LNCAP (cell line): ENCODE data around the gene CCR5AS.

Source experiments
- CTCF ChIP-seq: fragments of 450-650 bp; IDR thresholded peaks from 2 replicates; pipeline ENCODE4 v1.5.1; 2017; ENCODE audit warnings: mild to moderate bottlenecking

The CCR5AS gene

GRCh38 chr3:46412786-46413298, 6.0 kb upstream of the CCR5AS start:
- no peak for TF ChIP-seq CTCF

- TF ChIP-seq CTCF, result no peak
Measured at GRCh38 chr3:46411271-46411670, 4.4 kb upstream of the CCR5AS start.

- no peak for TF ChIP-seq CTCF
Measured at GRCh38 chr3:46410669-46411068, 3.8 kb upstream of the CCR5AS start.

- no peak for TF ChIP-seq CTCF
Measured at GRCh38 chr3:46409739-46410489, 3.0 kb upstream of the CCR5AS start.

GRCh38 chr3:46408853-46409252, 2.0 kb upstream of the CCR5AS start:
- TF ChIP-seq CTCF, result no peak

- no peak for TF ChIP-seq CTCF
Measured at GRCh38 chr3:46407970-46408369, 1.1 kb upstream of the CCR5AS start.

GRCh38 chr3:46406443-46406787, 451 bp downstream of the CCR5AS start:
- TF ChIP-seq CTCF, result no peak
